Esophagus muscularis mucosa (tissue), 4 donors: Measurements from ENCODE around the gene GPR85. TPM values are rescaled to one million over a fixed set of nuclear protein-coding genes. Genes with fewer than 3 reads are reported as not detected.

Experiments
- DNase-seq: peaks from one replicate; pipeline ENCODE4 v3.0.0-alpha.2; 2017; ENCODE audit errors: extremely low spot score
- H3K27ac ChIP-seq, 4 donors: fragments of 200-600 bp; sonication (generic); replicated peaks in 1 of 4; 1 replicate in 3 of 4; 2 replicates in 1 of 4; pipeline ENCODE4 v1.5.1; 2016 to 2019; ENCODE audit warnings: mild to moderate bottlenecking in 1 of 4
- H3K27me3 ChIP-seq, 4 donors: fragments of 200-600 bp; sonication (generic); one replicate each; pipeline versions ENCODE4 v1.5.1 to v1.6.0; 2016 to 2019
- H3K36me3 ChIP-seq, 4 donors: fragments of 200-600 bp; sonication (generic); one replicate each; pipeline ENCODE4 v1.5.1; 2016 to 2019
- H3K4me1 ChIP-seq, 4 donors: fragments of 200-600 bp; sonication (generic); one replicate each; pipeline ENCODE4 v1.5.1; 2016 to 2019
- H3K4me3 ChIP-seq, 4 donors: fragments of 200-600 bp; sonication (generic); 1 replicate in 2 of 4; 2 replicates in 2 of 4; pipeline ENCODE4 v1.5.1; 2016 to 2019; ENCODE audit warnings: mild to moderate bottlenecking in 4 of 4, moderate library complexity in 1 of 4
- H3K9me3 ChIP-seq, 4 donors: fragments of 200-600 bp; sonication (generic); 1 replicate in 3 of 4; 2 replicates in 1 of 4; pipeline ENCODE4 v1.5.1; 2016 to 2019
- CTCF ChIP-seq, 3 experiments: fragments of 200-600 bp in 2 of 3; fragments of 450-650 bp in 1 of 3; sonication (generic) in 2 of 3; IDR thresholded peaks; one replicate each; pipeline ENCODE4 v1.5.1; 2017 to 2019; ENCODE audit warnings: antibody characterized with exemption in 3 of 3, mild to moderate bottlenecking in 2 of 3, moderate library complexity in 1 of 3
- EP300 ChIP-seq: sonication (generic); formaldehyde crosslinking; IDR thresholded peaks from one replicate; pipeline ENCODE4 v1.6.1; 2017; ENCODE audit warnings: antibody characterized with exemption
- POLR2A ChIP-seq: fragments of 450-650 bp; IDR thresholded peaks from one replicate; pipeline ENCODE4 v1.6.1; 2017; ENCODE audit warnings: antibody characterized with exemption, moderate library complexity, mild to moderate bottlenecking, low read depth
- POLR2AphosphoS5 ChIP-seq, 2 donors: sonication (generic); formaldehyde crosslinking; IDR thresholded peaks; one replicate each; pipeline ENCODE4 v1.6.1; 2017; ENCODE audit warnings: antibody characterized with exemption in 2 of 2
- WGBS: methylation state at CpG from one replicate; pipeline ENCODE4 v1.1.5; 2018; 5-methylcytosine and 5-hydroxymethylcytosine counted together
- intact Hi-C: fragments of 100-400 bp; cut with DNase I; formaldehyde crosslinking; loops from one replicate; pipeline ENCODE4 v1.15.1; 2023
- total RNA-seq, 4 donors: library from RNA; depleted of rRNA; stranded (reverse); fragments of >200 nt; gene quantifications; one replicate each; pipeline versions ENCODE4 v1.1.0 to v1.2.1, GENCODE V29; 2016

GPR85 gene
- total RNA-seq, 4 donors from 2014 or later = 0.46 to 1.7 (median 1.7) TPM; not detected in 1

- H3K9me3 ChIP-seq = no peaks in the 10 kb centered on the region
- TF ChIP-seq POLR2A (no peak), EP300 (no peak), POLR2AphosphoS5 (IDR thresholded peaks at IDR 0.05) (no peak)
- no peak for DNase-seq
- no peak overlapping the region for H3K4me3 ChIP-seq
- H3K36me3 ChIP-seq = no peaks in the 10 kb centered on the region
- H3K27ac ChIP-seq = no peak overlapping the region
- no peaks in the 10 kb centered on the region for H3K4me1 ChIP-seq
- intact Hi-C loops = no loop called here
- 68% methylated on average over 2 of the region's 2 CpGs for WGBS
- no peaks in the 10 kb centered on the region for H3K27me3 ChIP-seq
Observed at GRCh38 chr7:113078331-113078730, 8.3 kb downstream of the GPR85 start.

- Histone ChIP-seq H3K4me3 (no peak overlapping the region), H3K36me3 (no peaks in the 10 kb centered on the region), H3K4me1 (no peaks in the 10 kb centered on the region), H3K27ac (no peak overlapping the region), H3K27me3 (no peaks in the 10 kb centered on the region), H3K9me3 (no peaks in the 10 kb centered on the region)
- TF ChIP-seq POLR2AphosphoS5 (IDR thresholded peaks at IDR 0.05) (no peak), CTCF (IDR thresholded peaks at IDR 0.05) (no peak), POLR2A (no peak), EP300 (no peak)
- no peak for DNase-seq
- WGBS = 80% methylated on average over 3 of the region's 3 CpGs
- intact Hi-C loops = no loop called here
Observed at GRCh38 chr7:113076703-113077102, 9.9 kb downstream of the GPR85 start.

- no peak for TF ChIP-seq POLR2A
- no peak for TF ChIP-seq CTCF (IDR thresholded peaks at IDR 0.05)
- no peak for TF ChIP-seq POLR2AphosphoS5 (IDR thresholded peaks at IDR 0.05)
- no peak overlapping the region for H3K4me3 ChIP-seq
- WGBS = 19% methylated on average over 1 of the region's 1 CpG
- H3K27me3 ChIP-seq = no peaks in the 10 kb centered on the region
- DNase-seq = no peak
- intact Hi-C loops = no loop called here
- no peaks in the 10 kb centered on the region for H3K9me3 ChIP-seq
- no peaks in the 10 kb centered on the region for H3K36me3 ChIP-seq
- no peak overlapping the region for H3K27ac ChIP-seq
- no peaks in the 10 kb centered on the region for H3K4me1 ChIP-seq
Observed at GRCh38 chr7:113071465-113071864, 15.2 kb downstream of the GPR85 start.

GRCh38 chr7:113062499-113062898 lies 24.1 kb downstream of the GPR85 start:
- no peaks in the 10 kb centered on the region for H3K4me1 ChIP-seq
- H3K9me3 ChIP-seq = no peaks in the 10 kb centered on the region
- 83% methylated on average over 2 of the region's 2 CpGs for WGBS
- H3K27me3 ChIP-seq = no peaks in the 10 kb centered on the region
- no peak overlapping the region for H3K27ac ChIP-seq
- DNase-seq = no peak
- no peak overlapping the region for H3K4me3 ChIP-seq
- intact Hi-C loops = no loop called here
- no peaks in the 10 kb centered on the region for H3K36me3 ChIP-seq
- no peak for TF ChIP-seq POLR2A
- TF ChIP-seq EP300 = no peak
- TF ChIP-seq CTCF (IDR thresholded peaks at IDR 0.05) = no peak
- no peak for TF ChIP-seq POLR2AphosphoS5 (IDR thresholded peaks at IDR 0.05)

GRCh38 chr7:113060100-113060499 lies 26.5 kb downstream of the GPR85 start:
- WGBS = 80% methylated on average over 2 of the region's 2 CpGs

More at GRCh38 chr7:113060100-113060499, 26.5 kb downstream of the GPR85 start:
- Histone ChIP-seq H3K27ac (no peak overlapping the region), H3K27me3 (no peaks in the 10 kb centered on the region), H3K4me3 (no peak overlapping the region), H3K36me3 (no peaks in the 10 kb centered on the region), H3K4me1 (no peaks in the 10 kb centered on the region), H3K9me3 (no peaks in the 10 kb centered on the region)
- intact Hi-C loops = no loop called here
- no peak for TF ChIP-seq EP300
- no peak for TF ChIP-seq CTCF (IDR thresholded peaks at IDR 0.05)
- TF ChIP-seq POLR2AphosphoS5 (IDR thresholded peaks at IDR 0.05) = no peak
- no peak for TF ChIP-seq POLR2A
- no peak for DNase-seq
